Bladder microvascular endothelial cell (primary cell): ENCODE data around the gene OR10G2. TPM values are rescaled to one million over a fixed set of nuclear protein-coding genes. Genes with fewer than 3 reads are reported as not detected.

Experiments
- total RNA-seq: library from RNA; depleted of rRNA; stranded (reverse); fragments of >200 nt; gene quantifications from 2 replicates; pipeline ENCODE4 v1.2.3, GENCODE V29; 2014

OR10G2 gene, protein sequence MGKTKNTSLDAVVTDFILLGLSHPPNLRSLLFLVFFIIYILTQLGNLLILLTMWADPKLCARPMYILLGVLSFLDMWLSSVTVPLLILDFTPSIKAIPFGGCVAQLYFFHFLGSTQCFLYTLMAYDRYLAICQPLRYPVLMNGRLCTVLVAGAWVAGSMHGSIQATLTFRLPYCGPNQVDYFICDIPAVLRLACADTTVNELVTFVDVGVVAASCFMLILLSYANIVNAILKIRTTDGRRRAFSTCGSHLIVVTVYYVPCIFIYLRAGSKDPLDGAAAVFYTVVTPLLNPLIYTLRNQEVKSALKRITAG
- not detected in 2 replicates for total RNA-seq

GRCh38 chr14:21634840-21635239 lies at the start of gene OR10G2:
TSS of gene OR10G2 (minus strand) at chr14:21634940. CDS start at chr14:21634842, 98 bp downstream.

DNA sequence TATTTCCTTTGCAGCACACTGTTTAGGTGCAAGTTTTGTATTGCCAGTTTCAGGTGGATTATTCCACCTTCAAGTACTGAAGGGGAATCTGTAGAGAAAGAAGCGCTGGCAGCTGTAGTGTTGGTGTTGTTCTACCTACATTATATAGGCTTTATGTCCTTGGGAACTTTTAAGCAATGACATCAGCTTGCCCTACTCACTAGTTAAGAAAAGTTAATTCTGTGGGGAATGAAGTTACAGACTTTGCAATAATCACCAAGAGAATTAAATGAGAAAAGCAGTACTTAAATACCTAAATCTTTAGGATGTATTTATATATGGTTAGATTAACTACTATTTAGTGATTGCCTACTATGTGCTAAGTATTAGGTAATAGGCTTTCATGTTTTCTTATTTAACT lies 39.0 kb upstream of the OR10G2 start, which contains the start of gene OR4E1:
Gene OR4E1, minus strand, starts transcription at position 101 of the 400 bp plus-strand sequence. CDS start 2,883 bp downstream, outside the sequence.

GRCh38 chr14:21653331-21653885 lies 18.7 kb upstream of the OR10G2 start, which contains the start of gene OR4E2:
TSS of gene OR4E2 (plus strand) at chr14:21653835. CDS start at chr14:21665083, 11,248 bp downstream.

Other genes with a start within 250 kb of the OR10G2 start
- gene CHD8, start 178.8 kb downstream of the OR10G2 start, total RNA-seq: 39.0 and 81.2 TPM in 2 replicates
- gene RAB2B, start 158.0 kb downstream of the OR10G2 start, total RNA-seq: 20.1 and 45.2 TPM in 2 replicates
- gene TOX4, start 157.7 kb downstream of the OR10G2 start, total RNA-seq: 13.0 and 38.9 TPM in 2 replicates
- gene METTL3, start 123.6 kb downstream of the OR10G2 start, total RNA-seq: 51.5 and 88.2 TPM in 2 replicates
- gene SALL2, start 108.6 kb downstream of the OR10G2 start, total RNA-seq: 0.49 and 1.1 TPM in 2 replicates
- not detected in 2 replicates for gene OR10G3, start 54.9 kb downstream of the OR10G2 start, total RNA-seq
- gene OR4E2, start 18.9 kb upstream of the OR10G2 start, total RNA-seq: not detected in 2 replicates
- gene OR4E1, start 38.9 kb upstream of the OR10G2 start, total RNA-seq: not detected in 2 replicates